ENCODE results near the gene AKT3. TPM values are rescaled to one million over a fixed set of nuclear protein-coding genes. Genes with fewer than 3 reads are reported as not detected.

AKT3 gene
- total and polyA plus RNA-seq, 8 donors = 4.2 to 24.1 (median 11.6) TPM

DNA sequence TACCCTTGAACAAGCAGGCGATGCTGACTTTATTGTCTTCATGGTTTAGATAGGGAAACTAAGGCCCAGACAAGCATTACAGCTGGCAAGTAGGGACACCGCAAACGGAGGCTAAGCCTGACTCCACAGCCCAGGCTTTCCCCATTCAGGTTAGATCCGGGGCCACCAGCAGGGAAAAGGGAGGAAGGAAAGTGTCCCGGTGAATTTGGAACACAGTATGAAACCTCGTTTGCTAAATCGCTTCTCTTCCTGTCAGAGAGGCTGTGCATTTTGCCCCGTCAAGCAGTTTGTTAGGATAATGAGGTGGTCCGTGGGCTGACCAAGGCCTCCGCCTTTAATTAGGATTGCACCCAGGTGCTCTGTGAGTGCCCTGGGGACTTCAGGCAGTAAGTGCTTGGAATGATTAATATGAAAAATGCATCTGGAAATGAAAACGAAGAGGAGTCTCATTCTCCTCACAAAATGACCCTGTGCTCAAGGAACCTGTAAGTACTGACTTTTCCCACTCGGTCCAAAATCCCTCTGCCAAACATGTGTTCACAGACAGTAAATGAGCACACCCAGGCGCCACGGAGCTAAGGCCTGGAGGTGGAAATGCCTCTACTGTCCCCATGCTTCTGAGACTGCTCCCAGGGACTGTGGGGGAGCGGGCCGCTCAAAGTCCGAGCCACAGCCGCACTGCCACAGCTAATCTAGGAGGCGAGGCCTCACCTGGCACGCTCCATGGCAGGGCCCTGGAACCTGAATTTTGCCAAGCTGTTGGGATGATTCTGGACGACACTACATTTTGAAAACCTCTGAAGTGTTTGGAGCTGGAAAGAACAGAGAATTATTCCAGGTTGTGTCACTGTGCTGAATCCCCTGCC, 360.1 kb downstream of the AKT3 start:
- FAIRE-seq (no peak), ATAC-seq (no peak), DNase-seq (no peak)
- Histone ChIP-seq H3K27me3 (no peaks in the 10 kb centered on the region), H3K4me1 (no peaks in the 10 kb centered on the region), H3K36me3 (peaks cover 0 to 8% (median 0%) of the 10 kb centered on the region in 3 donors), H3K9me3 (no peaks in the 10 kb centered on the region), H3K4me3 (no peak overlapping the region), H3K27ac (no peak overlapping the region)
- TF ChIP-seq, protein P1, sequence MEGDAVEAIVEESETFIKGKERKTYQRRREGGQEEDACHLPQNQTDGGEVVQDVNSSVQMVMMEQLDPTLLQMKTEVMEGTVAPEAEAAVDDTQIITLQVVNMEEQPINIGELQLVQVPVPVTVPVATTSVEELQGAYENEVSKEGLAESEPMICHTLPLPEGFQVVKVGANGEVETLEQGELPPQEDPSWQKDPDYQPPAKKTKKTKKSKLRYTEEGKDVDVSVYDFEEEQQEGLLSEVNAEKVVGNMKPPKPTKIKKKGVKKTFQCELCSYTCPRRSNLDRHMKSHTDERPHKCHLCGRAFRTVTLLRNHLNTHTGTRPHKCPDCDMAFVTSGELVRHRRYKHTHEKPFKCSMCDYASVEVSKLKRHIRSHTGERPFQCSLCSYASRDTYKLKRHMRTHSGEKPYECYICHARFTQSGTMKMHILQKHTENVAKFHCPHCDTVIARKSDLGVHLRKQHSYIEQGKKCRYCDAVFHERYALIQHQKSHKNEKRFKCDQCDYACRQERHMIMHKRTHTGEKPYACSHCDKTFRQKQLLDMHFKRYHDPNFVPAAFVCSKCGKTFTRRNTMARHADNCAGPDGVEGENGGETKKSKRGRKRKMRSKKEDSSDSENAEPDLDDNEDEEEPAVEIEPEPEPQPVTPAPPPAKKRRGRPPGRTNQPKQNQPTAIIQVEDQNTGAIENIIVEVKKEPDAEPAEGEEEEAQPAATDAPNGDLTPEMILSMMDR (IDR thresholded peaks at IDR 0.05) = no peak
- 90% methylated on average over 21 of the region's 21 CpGs for WGBS, 2 donors
- intact Hi-C loops (cut with DNase I) = no loop called here

DNA sequence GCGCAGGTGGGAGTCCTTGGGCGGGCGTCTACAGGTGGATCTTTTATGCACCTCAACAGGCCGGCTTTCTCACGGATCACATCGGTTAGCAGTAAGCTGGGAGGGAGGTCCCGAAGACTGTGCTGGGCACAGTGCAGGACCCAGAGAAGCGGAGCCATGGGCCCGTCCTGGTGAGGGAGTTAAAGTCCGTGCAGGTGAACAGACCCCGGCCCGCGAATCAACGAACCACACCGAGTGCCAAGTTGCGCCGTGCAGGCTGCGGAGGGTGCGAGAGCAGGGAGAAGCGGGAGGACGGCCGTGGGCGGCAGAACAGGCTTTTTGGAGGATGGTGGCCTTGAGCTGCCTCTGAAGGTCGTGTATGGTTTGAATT, 360.9 kb downstream of the AKT3 start:
- FAIRE-seq (no peak), DNase-seq (no peak), ATAC-seq (no peak)
- H3K36me3 ChIP-seq = peaks cover 0 to 8% (median 0%) of the 10 kb centered on the region in 3 donors
- WGBS, 2 donors = 93 to 95% methylated on average over 24 of the region's 24 CpGs
- TF ChIP-seq, protein P1 (IDR thresholded peaks at IDR 0.05) = no peak
- no peaks in the 10 kb centered on the region for H3K27me3 ChIP-seq
- no peaks in the 10 kb centered on the region for H3K9me3 ChIP-seq
- H3K27ac ChIP-seq = no peak overlapping the region
- H3K4me1 ChIP-seq = no peaks in the 10 kb centered on the region
- intact Hi-C loops (cut with DNase I) = no loop called here
- H3K4me3 ChIP-seq = no peak overlapping the region

DNA sequence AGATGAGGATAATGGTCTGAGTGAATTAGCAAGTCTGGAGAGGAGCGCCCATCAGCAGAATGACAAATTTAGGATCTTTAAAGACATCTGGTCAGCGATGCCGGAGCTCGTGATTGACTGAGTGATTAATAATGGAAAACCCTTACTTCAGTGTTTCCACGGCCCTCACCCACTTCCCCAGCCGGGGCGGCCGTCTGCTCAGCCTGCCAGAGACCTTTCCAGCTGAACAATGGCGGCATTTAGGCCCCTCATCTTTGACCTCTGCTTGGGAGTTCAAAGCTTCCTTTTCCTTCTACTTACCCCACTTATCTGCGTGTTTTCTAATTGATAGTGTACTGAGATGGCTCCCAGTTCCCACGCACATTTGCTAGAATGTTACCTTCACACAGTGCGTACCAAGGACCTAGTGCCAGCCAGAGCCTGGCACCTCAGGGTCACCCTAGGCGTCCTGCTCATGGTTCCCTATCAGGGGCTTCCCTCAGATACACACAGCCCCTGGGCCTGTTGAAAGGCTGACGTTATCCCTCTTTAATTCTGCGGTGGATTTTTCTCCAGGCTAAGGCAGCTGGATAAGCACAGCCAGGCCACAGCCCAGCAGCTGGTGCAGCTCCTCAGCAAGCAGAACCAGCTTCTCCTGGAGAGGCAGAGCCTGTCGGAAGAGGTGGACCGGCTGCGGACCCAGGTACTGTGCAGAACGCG, 361.4 kb downstream of the AKT3 start:
- ATAC-seq (no peak), DNase-seq (no peak), FAIRE-seq (no peak)
- intact Hi-C loops (cut with DNase I) = no loop called here
- H3K27ac ChIP-seq = no peak overlapping the region
- H3K9me3 ChIP-seq = no peaks in the 10 kb centered on the region
- TF ChIP-seq, protein P1 (IDR thresholded peaks at IDR 0.05) = no peak
- no peaks in the 10 kb centered on the region for H3K4me1 ChIP-seq
- H3K27me3 ChIP-seq = no peaks in the 10 kb centered on the region
- WGBS, 2 donors = 91 to 92% methylated on average over 20 of the region's 20 CpGs
- H3K36me3 ChIP-seq = peaks cover 0 to 8% (median 0%) of the 10 kb centered on the region in 3 donors
- H3K4me3 ChIP-seq = no peak overlapping the region

DNA sequence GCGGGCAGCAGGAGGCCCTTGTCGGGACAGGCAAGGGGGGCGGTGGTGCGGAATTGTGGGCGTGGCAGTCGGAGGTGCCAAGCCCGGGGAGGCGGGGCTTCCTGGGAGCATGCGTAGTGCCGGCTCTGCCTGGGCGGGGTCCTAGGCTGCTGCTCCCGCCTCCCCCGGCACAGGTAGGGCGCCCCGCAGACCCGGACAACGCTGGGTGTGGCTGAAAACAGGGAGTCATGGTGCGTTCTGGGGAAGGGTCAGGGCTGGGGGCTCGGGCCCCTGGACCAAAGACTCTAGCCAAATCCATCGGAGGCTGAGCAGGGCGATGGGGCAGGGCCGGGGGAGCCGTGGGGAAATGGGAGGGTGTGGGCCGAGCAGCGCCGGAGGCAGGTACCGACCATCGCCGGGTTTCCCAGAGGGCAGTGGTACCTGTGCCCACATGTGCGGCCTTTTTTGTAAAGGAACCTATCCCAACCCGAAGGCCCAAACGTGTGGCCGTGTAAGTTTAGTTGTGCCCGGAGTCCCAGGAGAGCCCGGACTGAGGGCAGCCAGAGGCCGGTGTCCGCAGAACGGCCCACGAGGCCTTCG, 362.3 kb downstream of the AKT3 start:
- no peaks in the 10 kb centered on the region for H3K9me3 ChIP-seq
- WGBS, 2 donors = 87 to 91% methylated on average over 38 to 40 of the region's 40 CpGs
- no peak for FAIRE-seq
- peaks cover 0 to 8% (median 0%) of the 10 kb centered on the region in 3 donors for H3K36me3 ChIP-seq
- no peak for ATAC-seq
- H3K4me1 ChIP-seq = no peaks in the 10 kb centered on the region
- DNase-seq = no peak
- H3K27ac ChIP-seq = no peak overlapping the region
- intact Hi-C loops (cut with DNase I) = no loop called here
- TF ChIP-seq, protein P1 (IDR thresholded peaks at IDR 0.05) = no peak
- H3K4me3 ChIP-seq = no peak overlapping the region
- H3K27me3 ChIP-seq = no peaks in the 10 kb centered on the region

Measured in pancreas (tissue), 10 donors.